HG03439 (cell line): Measurements from ENCODE around the gene PTPRN.
A peak's percentile ranks its signal among the peaks of the same experiment; 100 is the strongest.
"Not testable (repeated sequence)": the region's sequence is repeated elsewhere in the genome, so short reads cannot be mapped to it uniquely, and the experiment has no call there.

Source experiments
- ATAC-seq: cut with Tn5 transposase; IDR thresholded peaks from one replicate; pipeline ENCODE4 v1.9.1; 2021; ENCODE audit warnings: mild to moderate bottlenecking, moderate library complexity; ENCODE audit not compliant: unreplicated experiment

The PTPRN gene

GRCh38 chr2:219287580-219288265, 21.5 kb downstream of the PTPRN start:
- ATAC-seq: no peak

GRCh38 chr2:219287116-219287440, 22.1 kb downstream of the PTPRN start:
- ATAC-seq: not testable (repeated sequence)

- no peak for ATAC-seq
Measured at GRCh38 chr2:219286436-219287115, 22.6 kb downstream of the PTPRN start.

GRCh38 chr2:219285894-219286425, 23.2 kb downstream of the PTPRN start:
- no peak for ATAC-seq

- ATAC-seq: no peak
Measured at GRCh38 chr2:219285373-219285735, 23.8 kb downstream of the PTPRN start.

GRCh38 chr2:219284501-219285372, 24.5 kb downstream of the PTPRN start:
- no peak for ATAC-seq

GRCh38 chr2:219282943-219283581, 26.1 kb downstream of the PTPRN start:
- no peak for ATAC-seq

- ATAC-seq: no peak
Measured at GRCh38 chr2:219282375-219282774, 26.8 kb downstream of the PTPRN start.

- ATAC-seq: no peak
Measured at GRCh38 chr2:219281588-219281987, 27.6 kb downstream of the PTPRN start.

- ATAC-seq: no peak
Measured at GRCh38 chr2:219280651-219281050, 28.6 kb downstream of the PTPRN start.

GRCh38 chr2:219279916-219280516, 29.2 kb downstream of the PTPRN start:
- ATAC-seq: no peak

- peak; percentile 83 for ATAC-seq
Measured at GRCh38 chr2:219279151-219279915, 29.9 kb downstream of the PTPRN start, which contains the start of gene DNAJB2. Gene DNAJB2, plus strand, starts transcription at chr2:219279366. Its CDS starts 468 bp downstream, at chr2:219279834.

- peak; percentile 1 for ATAC-seq
Measured at GRCh38 chr2:219278655-219279150, 30.5 kb downstream of the PTPRN start.

GRCh38 chr2:219277703-219278654, 31.2 kb downstream of the PTPRN start:
- peak; percentile 32 for ATAC-seq

GRCh38 chr2:219274361-219274921, 34.8 kb downstream of the PTPRN start:
- no peak for ATAC-seq

- ATAC-seq: no peak
Measured at GRCh38 chr2:219273937-219274336, 35.3 kb downstream of the PTPRN start.

- ATAC-seq: no peak
Measured at GRCh38 chr2:219272995-219273394, 36.2 kb downstream of the PTPRN start.

- no peak for ATAC-seq
Measured at GRCh38 chr2:219272356-219272755, 36.8 kb downstream of the PTPRN start.
